Erythroblast (primary cell): Measurements from ENCODE around the gene TIAM1.

Experiments used
- GATA1 ChIP-seq: IDR thresholded peaks from 2 replicates; pipeline ENCODE4 v1.6.1; 2011; ENCODE audit warnings: low read depth, mild to moderate bottlenecking, control low read depth, low read length, moderate library complexity
- POLR2A ChIP-seq: IDR thresholded peaks from 2 replicates; pipeline ENCODE4 v1.6.1; 2011; ENCODE audit warnings: mild to moderate bottlenecking, low read length

GRCh38 chr21:31194510-31195293 lies 149.4 kb downstream of the TIAM1 start:
- TF ChIP-seq POLR2A: no peak
- TF ChIP-seq GATA1: no peak
